Stimulated activated CD4-positive, alpha-beta T cell treated with anti-CD3 and anti-CD28 coated beads, TNF-alpha, amount 100 ng/mL, for 4 hours (primary cell): ENCODE measurements around the gene COPG2.

Experiments
- DNase-seq, 3 experiments: peaks; one replicate each; pipeline ENCODE4 v3.0.0-alpha.2; 2020; ENCODE audit warnings: low read depth in 3 of 3

The COPG2 gene

GRCh38 chr7:130471974-130472373 lies 196.6 kb downstream of the COPG2 start:
- DNase-seq = no peak

GRCh38 chr7:130468612-130469011 lies 199.9 kb downstream of the COPG2 start:
- no peak for DNase-seq

- DNase-seq = no peak
Observed at GRCh38 chr7:130463553-130464434, 204.8 kb downstream of the COPG2 start.

- no peak for DNase-seq
Observed at GRCh38 chr7:130461272-130461671, 207.3 kb downstream of the COPG2 start.

- DNase-seq = no peak
Observed at GRCh38 chr7:130458257-130458656, 210.3 kb downstream of the COPG2 start.
